ENCODE measurements around the gene ZGLP1.
A peak's percentile ranks its signal among the peaks of the same experiment; 100 is the strongest.
"Not testable (repeated sequence)": the region's sequence is repeated elsewhere in the genome, so short reads cannot be mapped to it uniquely, and the experiment has no call there.

Gene ZGLP1

DNA sequence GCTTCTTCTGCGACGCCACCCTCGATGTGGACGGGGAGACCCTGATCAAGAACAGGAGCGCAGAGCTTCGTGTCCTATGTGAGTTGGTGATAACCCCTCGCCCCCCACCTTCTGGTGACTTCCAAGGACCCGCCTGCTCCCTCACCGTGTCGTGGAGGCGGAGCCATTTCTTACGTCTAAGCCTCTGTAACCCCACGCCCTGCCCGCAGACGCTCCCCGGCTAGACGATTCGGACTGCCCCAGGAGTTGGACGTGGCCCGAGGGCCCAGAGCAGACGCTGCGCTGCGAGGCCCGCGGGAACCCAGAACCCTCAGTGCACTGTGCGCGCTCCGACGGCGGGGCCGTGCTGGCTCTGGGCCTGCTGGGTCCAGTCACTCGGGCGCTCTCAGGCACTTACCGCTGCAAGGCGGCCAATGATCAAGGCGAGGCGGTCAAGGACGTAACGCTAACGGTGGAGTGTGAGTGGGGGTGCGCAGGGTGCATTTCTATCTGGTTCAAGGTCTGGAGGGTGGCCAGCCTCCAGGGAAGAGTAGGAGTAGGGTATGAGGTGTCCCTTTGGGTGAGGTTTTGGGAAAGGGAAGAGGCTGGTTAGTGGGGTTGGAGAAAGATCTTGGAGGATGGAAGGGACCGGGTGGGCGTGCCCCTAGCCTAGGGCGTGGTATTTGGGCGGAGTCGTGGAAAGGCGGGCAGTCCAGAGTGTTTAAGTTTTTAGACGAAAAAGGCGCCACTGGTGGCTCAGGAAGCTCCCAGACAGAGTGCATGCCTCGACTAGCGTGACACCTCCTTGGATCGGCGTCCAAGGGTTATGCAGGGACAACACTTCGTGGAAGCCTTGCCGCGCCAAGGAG, 16.6 kb downstream of the ZGLP1 start:
- DNase-seq: no peak

DNA sequence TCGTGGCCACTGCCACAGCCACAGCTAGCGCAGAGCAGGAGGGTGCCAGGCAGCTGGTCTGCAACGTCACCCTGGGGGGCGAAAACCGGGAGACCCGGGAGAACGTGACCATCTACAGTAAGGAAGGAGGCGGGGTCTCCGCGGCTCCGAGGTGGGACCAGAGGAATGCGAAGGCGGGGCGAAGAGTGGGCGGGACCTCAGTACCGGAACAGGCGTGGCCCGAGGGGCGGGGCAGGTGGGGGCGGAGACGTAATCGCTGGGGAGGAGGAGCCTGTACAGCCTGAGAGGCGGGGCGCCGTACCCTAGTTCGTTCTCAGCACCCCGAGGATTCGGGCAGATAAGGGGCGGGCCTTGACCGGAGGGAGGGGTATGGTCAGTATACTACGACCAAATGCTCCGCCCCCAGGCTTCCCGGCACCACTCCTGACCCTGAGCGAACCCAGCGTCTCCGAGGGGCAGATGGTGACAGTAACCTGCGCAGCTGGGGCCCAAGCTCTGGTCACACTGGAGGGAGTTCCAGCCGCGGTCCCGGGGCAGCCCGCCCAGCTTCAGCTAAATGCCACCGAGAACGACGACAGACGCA, 17.3 kb downstream of the ZGLP1 start:
- peak; percentile 92 for DNase-seq

DNA sequence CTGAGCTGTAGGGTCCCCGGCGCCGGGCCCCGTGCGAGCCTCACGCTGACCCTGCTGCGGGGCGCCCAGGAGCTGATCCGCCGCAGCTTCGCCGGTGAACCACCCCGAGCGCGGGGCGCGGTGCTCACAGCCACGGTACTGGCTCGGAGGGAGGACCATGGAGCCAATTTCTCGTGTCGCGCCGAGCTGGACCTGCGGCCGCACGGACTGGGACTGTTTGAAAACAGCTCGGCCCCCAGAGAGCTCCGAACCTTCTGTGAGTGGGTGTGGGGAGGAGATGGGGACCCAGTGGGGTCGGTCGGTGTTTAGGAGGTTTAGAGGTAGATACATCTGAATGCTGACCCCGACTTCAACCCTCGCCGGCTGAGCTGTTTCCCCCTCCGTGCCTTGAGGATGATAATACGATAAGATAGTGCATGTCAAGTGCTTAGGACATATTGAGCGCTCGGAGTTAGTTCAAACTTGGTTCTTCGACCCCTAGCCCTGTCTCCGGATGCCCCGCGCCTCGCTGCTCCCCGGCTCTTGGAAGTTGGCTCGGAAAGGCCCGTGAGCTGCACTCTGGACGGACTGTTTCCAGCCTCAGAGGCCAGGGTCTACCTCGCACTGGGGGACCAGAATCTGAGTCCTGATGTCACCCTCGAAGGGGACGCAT, 17.9 kb downstream of the ZGLP1 start:
- DNase-seq: peak; percentile 83

DNA sequence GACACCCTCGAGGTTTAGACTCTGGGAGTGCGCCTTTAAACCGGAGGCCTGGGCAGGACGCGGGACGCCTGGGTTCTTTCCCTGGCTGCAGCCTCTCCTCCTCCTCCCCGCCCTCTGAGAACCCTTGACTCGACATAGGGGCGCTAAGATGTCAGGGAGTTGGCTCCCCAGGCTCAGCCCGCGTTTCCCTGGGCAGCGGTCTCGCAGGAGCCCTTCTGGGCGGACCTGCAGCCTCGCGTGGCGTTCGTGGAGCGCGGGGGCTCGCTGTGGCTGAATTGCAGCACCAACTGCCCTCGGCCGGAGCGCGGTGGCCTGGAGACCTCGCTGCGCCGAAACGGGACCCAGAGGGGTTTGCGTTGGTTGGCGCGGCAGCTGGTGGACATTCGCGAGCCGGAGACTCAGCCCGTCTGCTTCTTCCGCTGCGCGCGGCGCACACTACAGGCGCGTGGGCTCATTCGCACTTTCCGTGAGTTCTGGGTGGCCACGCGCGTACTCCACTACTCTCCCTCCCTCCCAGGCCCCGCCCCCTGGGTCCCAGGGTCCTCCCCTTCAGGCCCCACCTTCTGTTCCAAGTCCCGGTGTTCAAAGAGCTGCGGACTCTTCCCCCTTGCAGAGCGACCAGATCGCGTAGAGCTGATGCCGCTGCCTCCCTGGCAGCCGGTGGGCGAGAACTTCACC, 18.6 kb downstream of the ZGLP1 start:
- peak; percentile 97 for DNase-seq

DNA sequence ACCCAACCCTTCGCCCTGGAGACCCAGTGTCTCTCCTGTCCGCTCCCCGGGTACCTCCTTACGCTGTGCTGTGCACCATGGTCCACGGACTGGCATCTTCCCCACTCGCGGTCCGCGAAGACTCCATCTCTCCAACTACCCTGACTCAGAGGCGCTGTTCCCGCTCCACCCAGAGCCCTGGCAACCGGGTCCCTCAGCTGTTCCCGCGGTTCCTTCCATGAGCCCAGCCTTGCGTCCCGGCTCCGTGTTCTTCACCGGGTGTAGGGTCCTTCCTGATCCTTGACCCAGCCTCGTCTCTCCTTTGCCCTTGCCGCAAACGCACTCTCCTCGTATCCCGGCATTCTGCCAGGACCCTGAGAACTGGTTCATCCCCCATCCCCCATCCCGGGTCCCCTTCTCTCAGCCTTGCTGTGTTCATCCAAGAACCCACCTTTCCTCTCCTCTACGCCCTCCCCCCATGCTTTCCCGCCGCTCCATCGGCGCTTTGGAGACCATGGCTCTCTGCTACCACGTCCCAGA, 19.2 kb downstream of the ZGLP1 start:
- DNase-seq: peak; percentile 92

DNA sequence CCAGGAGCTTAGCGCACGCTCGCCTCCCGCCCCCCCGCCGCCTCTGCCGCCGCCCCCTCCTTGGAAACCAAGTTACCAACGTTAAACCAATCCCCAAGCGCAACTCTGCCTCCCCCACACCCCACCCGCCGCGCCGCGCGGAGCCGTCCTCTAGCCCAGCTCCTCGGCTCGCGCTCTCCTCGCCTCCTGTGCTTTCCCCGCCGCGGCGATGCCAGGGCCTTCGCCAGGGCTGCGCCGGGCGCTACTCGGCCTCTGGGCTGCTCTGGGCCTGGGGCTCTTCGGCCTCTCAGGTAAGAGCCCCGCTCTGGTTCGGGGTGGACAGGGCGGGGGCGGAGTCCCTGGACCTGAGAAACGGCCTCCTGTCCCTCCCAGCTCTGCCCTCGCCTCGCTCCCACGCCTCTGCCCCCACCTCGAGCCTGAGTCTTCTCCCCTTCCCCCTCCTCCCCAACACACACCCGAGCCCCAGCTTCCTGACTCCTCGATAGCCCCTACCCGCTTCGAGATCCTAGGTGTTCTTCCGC, 19.7 kb downstream of the ZGLP1 start, which contains the start of gene ICAM5:
Gene ICAM5 (plus strand): TSS at position 117 of the 521 bp plus-strand sequence. CDS start 92 bp downstream, at position 209.
- peak; percentile 97 for DNase-seq

DNA sequence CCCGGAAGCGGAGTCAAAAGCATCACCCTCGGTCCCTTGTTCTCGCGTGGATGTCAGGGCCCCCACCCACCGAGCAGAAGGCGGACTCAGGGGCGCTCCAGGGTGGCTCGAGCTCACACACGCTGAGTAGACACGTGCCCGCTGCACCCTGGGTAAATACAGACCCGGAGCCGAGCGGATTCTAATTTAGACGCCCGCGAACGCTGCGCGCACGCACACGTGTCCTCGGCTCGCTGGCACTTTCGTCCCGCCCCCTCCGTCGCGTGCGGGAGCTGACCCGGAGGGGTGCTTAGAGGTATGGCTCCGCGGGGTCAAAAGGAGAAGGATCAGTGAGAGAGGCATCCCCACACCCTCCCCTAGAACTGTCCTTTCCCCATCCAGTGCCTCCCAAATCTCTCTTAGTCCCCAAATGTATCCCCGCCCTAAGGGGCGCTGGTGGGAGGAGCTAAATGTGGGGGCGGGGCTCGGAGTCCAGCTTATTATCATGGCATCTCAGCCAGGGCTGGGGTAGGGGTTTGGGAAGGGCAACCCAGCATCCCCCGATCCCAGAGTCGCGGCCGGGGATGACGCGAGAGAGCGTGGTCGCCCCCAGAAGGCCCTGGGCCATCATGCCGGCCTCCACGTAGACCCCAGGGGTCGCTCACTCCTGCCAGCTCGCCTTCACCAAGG, 20.3 kb downstream of the ZGLP1 start:
- peak; percentile 100 for DNase-seq

DNA sequence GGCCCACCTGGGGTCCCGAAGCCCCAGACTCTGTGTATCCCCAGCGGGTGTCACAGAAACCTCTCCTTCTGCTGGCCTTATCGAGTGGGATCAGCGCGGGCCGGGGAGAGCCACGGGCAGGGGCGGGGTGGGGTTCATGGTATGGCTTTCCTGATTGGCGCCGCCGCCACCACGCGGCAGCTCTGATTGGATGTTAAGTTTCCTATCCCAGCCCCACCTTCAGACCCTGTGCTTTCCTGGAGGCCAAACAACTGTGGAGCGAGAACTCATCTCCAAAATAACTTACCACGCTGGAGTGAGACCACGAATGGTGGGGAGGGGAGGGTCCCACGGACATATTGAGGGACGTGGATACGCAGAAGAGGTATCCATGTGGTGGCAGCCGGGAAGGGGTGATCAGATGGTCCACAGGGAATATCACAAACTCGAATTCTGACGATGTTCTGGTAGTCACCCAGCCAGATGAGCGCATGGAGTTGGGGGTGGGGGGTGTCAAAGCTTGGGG, 20.9 kb downstream of the ZGLP1 start:
- DNase-seq: peak; percentile 100

DNA sequence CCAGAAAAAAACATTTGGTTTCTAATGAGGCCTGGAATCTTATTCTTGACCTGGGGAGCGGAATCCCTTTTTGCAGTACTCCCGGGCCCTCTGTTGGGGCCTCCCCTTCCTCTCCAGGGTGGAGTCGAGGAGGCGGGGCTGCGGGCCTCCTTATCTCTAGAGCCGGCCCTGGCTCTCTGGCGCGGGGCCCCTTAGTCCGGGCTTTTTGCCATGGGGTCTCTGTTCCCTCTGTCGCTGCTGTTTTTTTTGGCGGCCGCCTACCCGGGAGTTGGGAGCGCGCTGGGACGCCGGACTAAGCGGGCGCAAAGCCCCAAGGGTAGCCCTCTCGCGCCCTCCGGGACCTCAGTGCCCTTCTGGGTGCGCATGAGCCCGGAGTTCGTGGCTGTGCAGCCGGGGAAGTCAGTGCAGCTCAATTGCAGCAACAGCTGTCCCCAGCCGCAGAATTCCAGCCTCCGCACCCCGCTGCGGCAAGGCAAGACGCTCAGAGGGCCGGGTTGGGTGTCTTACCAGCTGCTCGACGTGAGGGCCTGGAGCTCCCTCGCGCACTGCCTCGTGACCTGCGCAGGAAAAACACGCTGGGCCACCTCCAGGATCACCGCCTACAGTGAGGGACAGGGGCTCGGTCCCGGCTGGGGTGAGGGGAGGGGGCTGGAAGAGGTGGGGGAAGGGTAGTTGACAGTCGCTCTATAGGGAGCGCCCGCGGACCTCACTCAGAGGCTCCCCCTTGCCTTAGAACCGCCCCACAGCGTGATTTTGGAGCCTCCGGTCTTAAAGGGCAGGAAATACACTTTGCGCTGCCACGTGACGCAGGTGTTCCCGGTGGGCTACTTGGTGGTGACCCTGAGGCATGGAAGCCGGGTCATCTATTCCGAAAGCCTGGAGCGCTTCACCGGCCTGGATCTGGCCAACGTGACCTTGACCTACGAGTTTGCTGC, 22.5 kb downstream of the ZGLP1 start, which contains the start of gene ICAM4:
Gene ICAM4 (plus strand): TSS at position 153 of the 935 bp plus-strand sequence. CDS start 58 bp downstream, at position 211.
- DNase-seq: peak; percentile 100

DNA sequence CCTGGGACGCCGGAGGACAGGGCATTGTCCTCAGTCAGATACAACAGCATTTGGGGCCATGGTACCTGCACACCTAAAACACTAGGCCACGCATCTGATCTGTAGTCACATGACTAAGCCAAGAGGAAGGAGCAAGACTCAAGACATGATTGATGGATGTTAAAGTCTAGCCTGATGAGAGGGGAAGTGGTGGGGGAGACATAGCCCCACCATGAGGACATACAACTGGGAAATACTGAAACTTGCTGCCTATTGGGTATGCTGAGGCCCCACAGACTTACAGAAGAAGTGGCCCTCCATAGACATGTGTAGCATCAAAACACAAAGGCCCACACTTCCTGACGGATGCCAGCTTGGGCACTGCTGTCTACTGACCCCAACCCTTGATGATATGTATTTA, 24.2 kb downstream of the ZGLP1 start:
- no peak for DNase-seq

DNA sequence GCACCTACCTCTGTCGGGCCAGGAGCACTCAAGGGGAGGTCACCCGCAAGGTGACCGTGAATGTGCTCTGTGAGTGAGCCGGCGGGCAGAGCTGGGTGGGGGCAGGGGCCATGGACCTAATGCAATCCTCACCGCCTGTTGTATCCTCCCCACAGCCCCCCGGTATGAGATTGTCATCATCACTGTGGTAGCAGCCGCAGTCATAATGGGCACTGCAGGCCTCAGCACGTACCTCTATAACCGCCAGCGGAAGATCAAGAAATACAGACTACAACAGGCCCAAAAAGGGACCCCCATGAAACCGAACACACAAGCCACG, 24.7 kb downstream of the ZGLP1 start:
- no peak for DNase-seq

DNA sequence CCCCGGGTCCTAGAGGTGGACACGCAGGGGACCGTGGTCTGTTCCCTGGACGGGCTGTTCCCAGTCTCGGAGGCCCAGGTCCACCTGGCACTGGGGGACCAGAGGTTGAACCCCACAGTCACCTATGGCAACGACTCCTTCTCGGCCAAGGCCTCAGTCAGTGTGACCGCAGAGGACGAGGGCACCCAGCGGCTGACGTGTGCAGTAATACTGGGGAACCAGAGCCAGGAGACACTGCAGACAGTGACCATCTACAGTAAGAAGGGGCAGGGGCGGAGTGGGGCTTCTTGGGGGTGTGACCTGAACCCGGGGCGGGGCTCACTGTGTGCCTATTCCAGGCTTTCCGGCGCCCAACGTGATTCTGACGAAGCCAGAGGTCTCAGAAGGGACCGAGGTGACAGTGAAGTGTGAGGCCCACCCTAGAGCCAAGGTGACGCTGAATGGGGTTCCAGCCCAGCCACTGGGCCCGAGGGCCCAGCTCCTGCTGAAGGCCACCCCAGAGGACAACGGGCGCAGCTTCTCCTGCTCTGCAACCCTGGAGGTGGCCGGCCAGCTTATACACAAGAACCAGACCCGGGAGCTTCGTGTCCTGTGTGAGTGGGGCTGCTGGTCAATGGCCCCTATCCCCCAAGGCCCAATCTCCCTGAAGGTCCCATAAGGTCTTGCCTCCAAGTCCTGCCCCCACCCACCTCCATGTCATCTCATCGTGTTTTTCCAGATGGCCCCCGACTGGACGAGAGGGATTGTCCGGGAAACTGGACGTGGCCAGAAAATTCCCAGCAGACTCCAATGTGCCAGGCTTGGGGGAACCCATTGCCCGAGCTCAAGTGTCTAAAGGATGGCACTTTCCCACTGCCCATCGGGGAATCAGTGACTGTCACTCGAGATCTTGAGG, 25.3 kb downstream of the ZGLP1 start:
- DNase-seq: no peak

DNA sequence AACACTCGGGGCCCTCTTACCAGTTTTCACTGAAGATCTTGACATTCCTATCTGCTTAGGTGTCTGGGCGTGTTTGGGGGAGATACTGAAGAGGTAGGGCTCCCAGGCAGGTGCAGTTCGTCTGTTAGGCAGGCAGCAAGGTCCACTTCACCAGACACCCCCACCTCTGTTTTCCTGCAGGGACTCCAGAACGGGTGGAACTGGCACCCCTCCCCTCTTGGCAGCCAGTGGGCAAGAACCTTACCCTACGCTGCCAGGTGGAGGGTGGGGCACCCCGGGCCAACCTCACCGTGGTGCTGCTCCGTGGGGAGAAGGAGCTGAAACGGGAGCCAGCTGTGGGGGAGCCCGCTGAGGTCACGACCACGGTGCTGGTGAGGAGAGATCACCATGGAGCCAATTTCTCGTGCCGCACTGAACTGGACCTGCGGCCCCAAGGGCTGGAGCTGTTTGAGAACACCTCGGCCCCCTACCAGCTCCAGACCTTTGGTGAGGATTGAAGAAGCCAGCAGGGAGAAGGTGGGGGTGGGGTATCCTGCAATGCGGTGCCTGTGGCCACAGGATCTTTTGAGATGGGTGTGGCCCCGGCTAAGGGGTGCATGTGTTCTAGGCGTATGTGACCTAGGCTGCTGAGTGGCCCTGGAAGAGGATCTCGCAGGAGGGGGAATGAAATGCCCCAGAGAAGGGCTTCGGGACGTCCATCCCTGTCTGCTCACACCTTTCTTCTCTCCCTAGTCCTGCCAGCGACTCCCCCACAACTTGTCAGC, 26.1 kb downstream of the ZGLP1 start:
- DNase-seq: no peak

DNA sequence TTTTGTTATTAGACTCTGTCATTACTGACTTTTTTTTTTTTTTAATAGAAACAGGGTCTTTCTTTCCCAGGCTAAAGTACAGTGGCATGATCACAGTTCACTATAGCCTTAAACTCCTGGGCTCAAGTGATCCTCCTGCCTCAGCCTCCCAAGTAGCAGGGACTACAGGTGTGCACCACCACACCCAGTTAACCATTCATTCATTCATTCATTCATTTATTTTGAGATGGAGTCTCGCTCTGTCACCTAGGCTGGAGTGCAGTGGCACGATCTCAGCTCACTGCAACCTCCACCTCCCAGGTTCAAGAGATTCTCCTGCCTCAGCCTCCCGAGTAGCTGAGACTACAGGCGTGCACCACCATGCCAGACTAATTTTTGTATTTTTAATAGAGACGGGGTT, 27.6 kb downstream of the ZGLP1 start:
- DNase-seq: not testable (repeated sequence)

DNA sequence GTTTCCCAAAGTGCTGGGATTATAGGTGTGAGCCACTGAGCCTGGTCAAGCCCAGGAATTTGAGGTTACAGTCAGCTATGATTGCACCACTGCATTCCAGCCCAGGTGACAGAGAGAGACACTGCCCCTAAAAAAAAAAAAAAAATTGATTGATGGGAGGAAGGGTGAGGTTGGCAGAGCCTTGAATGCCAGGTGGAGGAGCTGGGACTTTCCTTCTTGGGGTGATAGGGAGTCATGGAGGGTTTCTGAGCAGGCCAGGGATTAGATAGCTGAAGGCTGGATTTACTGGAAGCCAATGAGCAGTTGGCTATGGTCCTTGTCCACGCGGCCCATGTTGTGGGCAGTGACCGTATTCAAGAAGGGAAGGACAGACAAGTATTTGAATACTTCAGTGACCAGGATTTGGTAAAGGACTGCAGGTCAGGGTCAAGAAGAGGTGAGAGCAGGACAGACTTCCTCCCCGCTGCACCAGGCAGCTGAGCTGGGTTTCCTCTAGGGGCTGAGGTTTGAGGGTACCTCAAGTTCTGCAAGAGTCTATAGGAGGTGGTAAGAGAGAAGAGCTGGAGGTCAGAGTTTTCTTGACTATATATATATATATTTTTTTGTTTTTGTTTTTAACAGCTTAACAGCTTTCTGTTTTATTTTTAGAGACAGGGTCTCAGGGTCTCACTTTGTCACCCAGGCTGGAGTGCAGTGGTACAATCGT, 29.7 kb downstream of the ZGLP1 start:
- no peak for DNase-seq

DNA sequence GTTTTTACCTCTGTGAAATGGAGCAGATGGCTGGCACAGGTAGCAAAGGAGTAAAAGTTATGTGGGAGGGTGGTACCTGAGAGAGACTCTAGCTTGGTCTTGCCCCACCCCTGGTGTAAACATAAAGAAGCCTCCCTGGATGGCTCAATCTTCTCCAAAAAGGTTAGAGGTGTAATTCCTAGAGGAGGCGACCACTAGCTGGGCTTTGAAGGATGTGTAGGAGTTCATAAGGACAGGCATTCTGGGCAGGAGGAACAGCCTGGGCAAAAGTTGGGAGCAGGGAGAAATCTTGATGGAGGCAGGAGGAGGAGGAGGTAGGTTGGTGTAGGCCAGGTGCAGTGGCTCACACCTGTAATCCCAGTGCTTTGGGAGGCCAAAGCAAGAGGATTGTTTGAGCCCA, 30.7 kb downstream of the ZGLP1 start:
- DNase-seq: no peak

DNA sequence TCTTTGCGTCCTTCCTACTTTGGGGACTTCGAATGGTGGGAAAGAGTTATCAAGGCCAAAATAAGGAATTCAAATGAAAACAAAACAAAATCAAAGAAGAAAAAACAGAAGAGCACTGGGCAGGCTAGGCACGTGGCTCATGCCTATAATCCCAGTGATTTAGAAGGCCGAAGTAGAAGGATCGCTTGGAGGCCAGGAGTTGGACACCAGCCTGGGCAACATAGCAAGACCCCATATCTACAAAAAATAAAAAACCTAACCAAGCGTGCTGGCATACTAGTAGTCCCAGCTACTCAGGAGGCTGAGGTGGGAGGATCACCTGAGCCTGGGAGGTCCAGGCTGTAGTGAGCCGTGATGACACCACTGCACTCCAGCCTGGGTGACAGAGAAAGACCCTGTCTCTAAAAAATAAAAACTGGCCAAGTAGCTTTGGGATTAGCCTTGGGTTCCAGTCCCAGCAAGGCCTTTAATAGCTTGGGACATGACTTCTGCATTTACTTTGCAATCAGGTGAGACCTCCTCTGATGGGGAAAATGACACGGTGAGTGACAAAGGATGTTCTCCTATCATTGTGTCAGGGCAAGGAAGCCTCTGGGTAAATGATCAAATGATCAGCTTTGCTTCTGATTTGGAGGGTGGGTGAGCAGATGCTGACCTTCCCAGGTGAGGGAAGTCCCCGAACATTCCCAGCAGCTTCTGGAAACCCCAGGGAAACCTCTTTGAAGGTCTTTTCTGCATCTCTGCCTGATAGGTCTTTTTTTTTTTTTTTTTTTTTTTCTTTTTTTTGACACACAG, 31.6 kb downstream of the ZGLP1 start:
- DNase-seq: no peak
